ENCODE data around the gene FKBP7.
A peak's percentile ranks its signal among the peaks of the same experiment; 100 is the strongest.
"Not testable (repeated sequence)": the region's sequence is repeated elsewhere in the genome, so short reads cannot be mapped to it uniquely, and the experiment has no call there.

The FKBP7 gene, protein sequence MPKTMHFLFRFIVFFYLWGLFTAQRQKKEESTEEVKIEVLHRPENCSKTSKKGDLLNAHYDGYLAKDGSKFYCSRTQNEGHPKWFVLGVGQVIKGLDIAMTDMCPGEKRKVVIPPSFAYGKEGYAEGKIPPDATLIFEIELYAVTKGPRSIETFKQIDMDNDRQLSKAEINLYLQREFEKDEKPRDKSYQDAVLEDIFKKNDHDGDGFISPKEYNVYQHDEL

DNA sequence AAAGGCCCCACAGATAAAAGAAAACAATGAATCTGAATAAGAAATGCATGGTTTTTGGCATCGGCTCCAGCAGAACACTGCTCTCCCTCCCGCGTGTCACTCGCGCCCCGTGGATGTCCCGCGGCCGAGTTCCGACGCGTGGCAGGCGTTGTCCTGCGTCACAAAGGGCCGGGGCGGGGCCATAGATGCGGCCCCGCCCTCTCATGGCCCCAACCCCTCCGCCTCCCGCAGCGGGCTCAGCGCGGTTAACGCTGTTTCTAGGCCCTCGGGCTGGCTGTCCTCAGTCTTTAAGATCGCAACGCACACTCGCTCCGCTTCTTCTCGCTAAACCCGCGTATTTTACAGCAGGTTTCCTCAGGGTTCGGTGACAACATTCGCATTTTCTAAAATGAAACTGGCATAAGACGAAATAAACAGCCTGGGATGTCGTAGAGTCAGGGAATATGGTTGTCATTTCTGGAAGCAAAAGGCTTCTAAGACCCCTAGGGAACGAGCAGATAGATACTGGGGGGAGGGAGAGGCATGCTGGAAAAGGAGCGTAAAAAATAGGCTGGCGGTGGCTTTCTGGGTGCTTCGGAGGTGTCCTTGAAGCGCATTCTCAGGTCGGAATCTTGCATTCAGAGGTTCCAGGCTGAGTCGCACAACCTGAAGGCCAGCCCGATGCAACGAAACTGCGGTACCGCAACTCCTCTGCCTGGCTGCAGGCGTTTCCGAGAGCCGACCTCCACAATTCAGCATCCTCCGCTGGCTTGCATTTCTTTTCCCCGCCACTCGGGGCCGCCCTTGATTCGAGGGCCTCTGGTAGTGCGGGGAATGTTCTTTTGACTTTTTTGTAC, at the start of gene FKBP7:
TSS of gene FKBP7 (minus strand) at position 162 of the 836 bp plus-strand sequence. CDS start at position 61, 101 bp downstream.
- DNase-seq (ENCODE audit: low read depth), result peak; percentile 77

GRCh38 chr2:178527592-178527991, 49.2 kb upstream of the FKBP7 start:
- no peak for DNase-seq (ENCODE audit: low read depth)

GRCh38 chr2:178526256-178526655, 47.9 kb upstream of the FKBP7 start:
- no peak for DNase-seq (ENCODE audit: low read depth)

- not testable (repeated sequence) for DNase-seq (ENCODE audit: low read depth)
These were observed 47.1 kb upstream of the FKBP7 start for GRCh38 chr2:178525460-178525859.

DNA sequence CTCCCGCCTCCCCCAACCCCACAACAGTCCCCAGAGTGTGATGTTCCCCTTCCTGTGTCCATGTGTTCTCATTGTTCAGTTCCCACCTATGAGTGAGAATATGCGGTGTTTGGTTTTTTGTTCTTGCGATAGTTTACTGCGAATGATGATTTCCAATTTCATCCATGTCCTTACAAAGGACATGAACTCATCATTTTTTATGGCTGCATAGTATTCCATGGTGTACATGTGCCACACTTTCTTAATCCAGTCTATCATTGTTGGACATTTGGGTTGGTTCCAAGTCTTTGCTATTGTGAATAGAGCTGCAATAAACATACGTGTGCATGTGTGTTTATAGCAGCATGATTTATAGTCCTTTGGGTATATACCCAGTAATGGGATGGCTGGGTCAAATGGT, 46.6 kb upstream of the FKBP7 start:
- DNase-seq (ENCODE audit: low read depth), result not testable (repeated sequence)

- no peak for DNase-seq (ENCODE audit: low read depth)
These were observed 45.3 kb upstream of the FKBP7 start for GRCh38 chr2:178523596-178524134.

DNA sequence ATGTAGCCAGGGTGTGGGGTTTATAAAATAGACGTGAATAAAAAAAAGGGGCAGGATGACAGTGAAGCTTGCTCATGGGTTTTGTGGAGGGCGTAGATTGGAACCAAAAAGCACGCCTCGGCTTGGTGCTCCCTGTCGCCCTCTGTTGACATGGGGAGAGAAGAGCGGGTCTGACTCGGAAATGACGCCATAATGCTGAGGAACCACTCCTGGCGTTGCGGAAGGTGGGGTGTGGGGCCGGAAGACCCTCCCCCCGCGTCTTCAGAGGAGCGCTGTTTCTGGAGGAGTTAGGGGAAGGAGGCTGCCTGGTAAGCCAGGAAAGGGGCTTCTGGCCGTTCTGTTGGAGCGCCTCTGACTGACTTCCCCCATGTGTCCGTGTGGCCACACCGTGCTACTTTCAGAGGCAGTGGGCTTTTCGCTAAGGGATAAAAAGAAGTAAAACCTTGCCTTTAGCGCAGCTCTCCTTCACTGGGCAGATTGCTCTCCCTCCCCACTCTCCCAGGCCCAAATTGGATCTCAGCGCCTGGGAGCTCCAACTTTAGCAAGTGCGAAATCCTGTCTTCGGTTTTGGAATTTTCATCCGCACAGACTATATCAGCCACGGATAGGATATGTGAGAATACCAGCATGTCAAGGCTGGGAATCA, 44.7 kb upstream of the FKBP7 start:
- DNase-seq (ENCODE audit: low read depth), result peak; percentile 76

DNA sequence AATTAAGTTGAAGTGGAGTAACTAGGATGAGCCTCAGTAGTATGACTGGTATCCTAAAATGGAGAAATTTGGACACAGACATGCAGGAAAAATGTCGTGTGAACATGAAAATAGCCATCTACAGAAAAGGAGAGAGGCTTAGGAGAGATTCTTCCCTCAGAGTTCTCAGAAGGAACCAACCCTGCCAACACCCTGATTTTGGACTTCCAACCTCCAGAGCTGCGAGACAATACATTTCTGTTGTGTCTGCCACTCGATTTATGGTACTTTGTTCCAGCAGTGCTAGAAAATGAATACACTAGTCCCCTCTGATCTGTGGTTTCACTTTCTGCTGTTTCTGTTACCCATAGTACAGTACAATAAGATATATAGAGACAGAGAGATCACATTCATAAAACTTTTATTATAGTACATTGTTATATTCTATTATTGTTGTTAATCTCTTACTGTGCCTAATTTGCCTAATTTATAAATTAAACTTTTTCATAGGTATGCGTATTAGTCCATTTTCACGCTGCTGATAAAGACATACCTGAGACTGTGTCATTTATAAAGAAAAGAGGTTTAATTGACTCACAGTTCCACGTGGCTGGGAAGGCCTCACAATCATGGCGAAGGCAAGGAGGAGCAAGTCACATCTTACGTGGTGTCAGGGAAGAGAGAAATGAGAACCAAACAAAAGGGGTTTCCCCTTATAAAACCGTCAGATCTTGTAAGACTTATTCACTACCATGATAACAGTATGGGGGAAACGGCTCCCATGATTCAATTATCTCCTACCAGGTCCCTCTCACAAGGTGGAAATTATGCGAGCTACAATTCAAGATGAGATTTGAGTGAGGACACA, 43.1 kb upstream of the FKBP7 start:
- DNase-seq (ENCODE audit: low read depth), result peak; percentile 14

- no peak for DNase-seq (ENCODE audit: low read depth)
These were observed 39.1 kb upstream of the FKBP7 start for GRCh38 chr2:178517496-178517895.

- DNase-seq (ENCODE audit: low read depth), result peak; percentile 12
These were observed 36.3 kb upstream of the FKBP7 start for GRCh38 chr2:178514664-178515063.

- no peak for DNase-seq (ENCODE audit: low read depth)
These were observed 35.5 kb upstream of the FKBP7 start for GRCh38 chr2:178513876-178514275.

- no peak for DNase-seq (ENCODE audit: low read depth)
These were observed 34.1 kb upstream of the FKBP7 start for GRCh38 chr2:178512484-178512883.

DNA sequence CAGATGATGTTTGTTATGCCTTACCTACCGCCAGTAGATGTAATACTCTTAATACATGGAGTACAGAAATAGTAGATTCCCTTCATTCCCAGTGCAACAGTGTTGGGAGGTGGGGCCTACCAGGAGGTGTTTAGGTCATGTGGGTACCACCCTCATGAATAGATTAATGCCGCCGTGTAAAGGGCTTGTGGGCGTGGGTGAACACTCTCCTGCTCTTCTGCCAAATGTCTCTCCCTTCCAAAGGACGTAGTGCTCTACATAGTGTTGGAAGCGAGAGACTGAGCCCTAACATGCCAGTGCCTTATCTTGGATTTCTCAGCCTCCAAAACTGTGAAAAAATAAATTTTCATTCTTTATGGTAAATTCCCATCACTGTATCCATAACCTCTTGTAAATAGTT, 32.0 kb upstream of the FKBP7 start:
- DNase-seq (ENCODE audit: low read depth), result no peak

GRCh38 chr2:178508646-178509045, 30.2 kb upstream of the FKBP7 start:
- no peak for DNase-seq (ENCODE audit: low read depth)

- DNase-seq (ENCODE audit: low read depth), result no peak
These were observed 28.5 kb upstream of the FKBP7 start for GRCh38 chr2:178506949-178507348.

- DNase-seq (ENCODE audit: low read depth), result no peak
These were observed 28.1 kb upstream of the FKBP7 start for GRCh38 chr2:178506524-178506923.

DNA sequence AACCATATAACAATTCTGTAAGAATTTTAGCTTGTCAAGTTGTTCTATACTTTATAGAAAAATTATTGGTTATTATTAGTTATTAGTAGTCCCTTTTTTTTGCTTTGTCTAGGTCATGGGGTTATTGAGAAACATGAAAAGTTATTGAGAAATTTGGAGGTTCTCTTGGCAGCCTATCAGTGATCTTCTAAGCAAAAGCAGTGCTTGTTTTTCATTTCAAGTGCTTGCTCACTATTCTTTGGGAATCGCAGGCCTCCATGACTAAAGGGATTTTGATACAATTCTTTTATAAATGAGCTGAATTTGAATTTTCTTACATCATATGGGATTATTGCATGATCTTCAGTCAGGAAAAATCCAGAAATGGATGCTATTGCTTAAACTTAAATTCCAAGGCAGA, 27.7 kb upstream of the FKBP7 start:
- no peak for DNase-seq (ENCODE audit: low read depth)

GRCh38 chr2:178502751-178503150, 24.4 kb upstream of the FKBP7 start:
- no peak for DNase-seq (ENCODE audit: low read depth)

DNA sequence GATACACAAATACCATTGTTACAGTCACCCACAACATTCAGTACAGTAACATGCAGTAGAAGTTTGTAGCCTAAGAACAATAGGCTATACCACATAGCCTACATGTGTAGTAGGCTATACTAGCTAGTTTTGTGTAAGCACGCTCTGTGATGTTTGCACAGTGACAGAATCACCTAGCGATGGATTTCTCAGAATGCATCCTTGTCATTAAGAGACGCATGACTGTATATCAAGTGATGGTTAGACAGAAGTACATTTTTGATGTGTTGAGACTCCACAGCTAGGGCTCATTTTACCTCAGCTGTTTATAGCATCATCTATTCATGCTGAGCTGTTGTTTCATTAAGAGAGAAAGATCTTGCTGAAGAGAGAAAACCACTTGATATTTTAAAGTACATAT, 21.2 kb upstream of the FKBP7 start:
- no peak for DNase-seq (ENCODE audit: low read depth)

DNA sequence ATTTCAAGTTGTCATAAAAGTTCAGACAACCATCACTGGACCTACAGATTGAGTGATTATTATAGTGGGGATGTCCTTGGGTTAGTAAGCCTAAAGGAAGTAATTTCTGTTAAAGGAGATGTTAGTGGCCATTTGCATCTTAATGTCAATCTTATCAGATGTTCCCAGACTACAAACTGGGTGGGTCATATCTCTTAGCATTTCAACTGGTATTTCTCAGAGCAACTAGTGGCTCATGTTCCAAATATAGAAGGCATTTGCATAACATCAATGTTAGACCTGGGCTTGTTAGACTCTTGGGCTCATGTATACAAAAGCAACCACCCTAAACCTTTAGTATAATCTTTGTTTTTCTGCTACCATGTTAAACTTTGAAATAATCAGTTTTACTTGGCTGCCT, 19.7 kb upstream of the FKBP7 start:
- DNase-seq (ENCODE audit: low read depth), result no peak

GRCh38 chr2:178496049-178496448, 17.6 kb upstream of the FKBP7 start:
- DNase-seq (ENCODE audit: low read depth), result no peak

- no peak for DNase-seq (ENCODE audit: low read depth)
These were observed 13.2 kb upstream of the FKBP7 start for GRCh38 chr2:178491612-178492011.
